Panc1 (cell line): Measurements from ENCODE around the gene CHD6. TPM values are rescaled to one million over a fixed set of nuclear protein-coding genes. Genes with fewer than 3 reads are reported as not detected.

Experiments used
- ATAC-seq: fragments of 200-7000 bp; cut with Tn5 transposase; 2 replicates; pipeline ENCODE4 v1.9.1; 2020; ENCODE audit warnings: mild to moderate bottlenecking, moderate library complexity
- BruUV-seq: library from RNA; stranded (reverse); fragments of 400-500 nt; replicated peaks from 2 replicates; lab custom pipeline; 2021; lab: Mats Ljungman, UMichigan
- CTCF ChIA-PET: fragments of 300-600 bp; sonication (Branson Sonifier 250); formaldehyde crosslinking; loops from one replicate; lab custom pipeline; 2022; ENCODE audit warnings: antibody characterized with exemption; lab: Charles Lee
- POLR2A ChIA-PET: fragments of 300-600 bp; sonication (Branson Sonifier 250); formaldehyde crosslinking; loops from one replicate; lab custom pipeline; 2022; ENCODE audit warnings: antibody characterized with exemption; lab: Charles Lee
- DNase-seq: peaks from one replicate; pipeline ENCODE4 v3.0.0-alpha.2; 2010; ENCODE audit warnings: low read depth, low spot score
- H3K27ac ChIP-seq: 2 replicates; pipeline ENCODE4 v1.5.1; 2011; ENCODE audit warnings: mild to moderate bottlenecking, low read length, inconsistent platforms
- H3K27me3 ChIP-seq: fragments of 200-500 bp; sonication (Bioruptor generic); 2 replicates; pipeline ENCODE4 v1.6.0; 2014; ENCODE audit warnings: low read length, inconsistent platforms; ENCODE audit not compliant: control insufficient read depth, insufficient read depth
- H3K36me3 ChIP-seq: fragments of 200-500 bp; sonication (Bioruptor generic); 2 replicates; pipeline ENCODE4 v1.5.1; 2014; ENCODE audit warnings: inconsistent platforms, mild to moderate bottlenecking, low read length, moderate library complexity; ENCODE audit not compliant: control insufficient read depth, insufficient read depth
- H3K4me1 ChIP-seq: 2 replicates; pipeline ENCODE4 v1.5.1; 2011; ENCODE audit warnings: inconsistent platforms, mild to moderate bottlenecking, low read length, moderate library complexity; ENCODE audit not compliant: control insufficient read depth, insufficient read depth
- H3K4me3 ChIP-seq, 2 experiments: 2 replicates each; pipeline ENCODE4 v1.5.1; 2011 to 2012; ENCODE audit warnings: low read depth in 2 of 2, low read length in 2 of 2, mild to moderate bottlenecking in 2 of 2, inconsistent platforms in 1 of 2, moderate library complexity in 1 of 2
- H3K9me3 ChIP-seq: fragments of 200-500 bp; sonication (Bioruptor generic); 2 replicates; pipeline ENCODE4 v1.5.1; 2014; ENCODE audit warnings: low read depth, mild to moderate bottlenecking, inconsistent platforms, low read length, moderate library complexity; ENCODE audit not compliant: control insufficient read depth, insufficient read depth
- POLR2AphosphoS5 ChIP-seq: IDR thresholded peaks from 2 replicates; pipeline ENCODE4 v1.6.1; 2012; ENCODE audit warnings: mild to moderate bottlenecking, low read depth, low read length, moderate library complexity
- SIN3A ChIP-seq: IDR thresholded peaks from 2 replicates; pipeline ENCODE4 v1.6.1; 2012; ENCODE audit warnings: low read depth, mild to moderate bottlenecking, low read length, moderate library complexity, borderline replicate concordance; ENCODE audit not compliant: insufficient read depth
- TCF7L2 ChIP-seq: IDR thresholded peaks from 2 replicates; pipeline ENCODE4 v1.6.1; 2011; ENCODE audit warnings: mild to moderate bottlenecking, low read depth, low read length, inconsistent platforms
- in situ Hi-C: cut with HindIII; loops from 2 replicates; pipeline ENCODE4 v1.10.0; 2016; ENCODE audit warnings: low sequenced_read_pairs, low pct_unique_long_range_greater_than_20kb
- intact Hi-C: fragments of 100-400 bp; cut with micrococcal nuclease; formaldehyde crosslinking; loops from one replicate; pipeline ENCODE4 v1.10.0; 2022; ENCODE audit not compliant: unreplicated experiment
- total RNA-seq: library from RNA; stranded (reverse); gene quantifications from one replicate; pipeline ENCODE4 v1.2.1, GENCODE V29; 2021; ENCODE audit not compliant: unreplicated experiment
- TF ChIP-seq, protein P1 (sequence below): fragments of 450-650 bp; IDR thresholded peaks from 2 replicates; pipeline ENCODE4 v1.5.1; 2017; ENCODE audit warnings: mild to moderate bottlenecking
- TF ChIP-seq, protein P2 (sequence below), 2 experiments: IDR thresholded peaks; 2 replicates each; pipeline ENCODE4 v1.6.1; 2011 to 2012; ENCODE audit warnings: low read depth in 2 of 2, control low read depth in 1 of 2, low read length in 1 of 2, mild to moderate bottlenecking in 1 of 2, moderate library complexity in 1 of 2; ENCODE audit not compliant: insufficient read depth in 1 of 2

The CHD6 gene
- total RNA-seq, 1 experiment from 2014 or later = 21.3 TPM

DNA sequence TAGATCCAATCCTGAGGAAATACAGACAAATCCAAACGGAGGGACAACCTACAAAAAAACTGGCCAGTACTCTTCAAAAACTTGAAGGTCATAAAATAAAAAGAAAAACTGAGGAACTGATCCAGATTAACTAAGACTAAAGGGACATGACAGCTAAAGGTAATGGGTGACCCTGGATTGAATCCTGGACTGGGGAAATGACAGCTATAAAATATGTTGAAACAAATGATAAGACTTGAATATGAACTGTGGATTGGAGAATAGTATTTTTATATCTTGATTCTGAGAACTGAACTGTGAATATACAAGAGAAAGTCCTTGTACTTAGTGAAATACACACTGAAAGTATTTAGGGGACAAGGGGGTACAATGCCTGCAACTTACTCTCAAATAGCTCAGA is 154.6 kb downstream of the CHD6 start:
- CTCF ChIA-PET = no interaction called here
- in situ Hi-C loops = no loop called here
- no TSS peak for BruUV-seq

DNA sequence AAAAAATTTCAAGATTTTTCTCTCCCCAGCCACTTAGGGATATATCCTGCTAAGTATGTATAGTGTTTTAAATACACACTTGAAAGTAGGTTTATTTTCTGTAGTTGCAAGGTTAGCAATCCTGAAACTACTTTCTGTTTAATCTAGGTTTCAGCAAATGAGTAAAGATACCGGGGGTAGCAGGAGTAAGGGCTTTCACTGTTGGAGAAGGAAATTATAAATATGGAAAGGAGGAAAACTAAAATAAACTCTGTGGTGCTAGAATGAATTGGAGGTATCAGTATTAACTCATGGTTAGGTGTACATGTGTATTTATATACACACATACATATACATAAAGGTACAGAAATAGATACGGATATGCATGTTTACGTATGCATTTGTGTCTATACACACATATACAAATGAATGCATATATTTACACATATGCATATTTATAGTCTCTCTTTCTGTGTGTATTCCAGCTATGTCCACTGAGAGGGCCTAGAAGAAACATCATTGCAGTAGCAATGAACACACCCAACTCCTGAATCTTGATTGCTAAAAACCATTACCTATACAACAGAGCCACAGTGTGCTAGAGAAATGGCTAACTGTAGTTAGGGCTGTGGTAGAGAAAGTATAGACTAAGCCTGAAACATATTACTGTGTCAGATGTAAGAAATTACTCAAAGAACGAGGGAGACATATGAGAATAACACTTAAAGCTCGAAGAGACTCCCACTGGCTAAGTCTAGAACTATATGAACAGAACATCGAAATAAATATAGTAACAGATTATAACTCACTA is 155.6 kb downstream of the CHD6 start:
- intact Hi-C loops = no loop called here

More for the DNA sequence above, 154.6 kb downstream of the CHD6 start:
- Histone ChIP-seq H3K27me3 (no peaks in the 10 kb centered on the region), H3K4me1 (no peaks in the 10 kb centered on the region), H3K36me3 (no peaks in the 10 kb centered on the region), H3K27ac (no peak overlapping the region), H3K9me3 (peaks cover 7% of the 10 kb centered on the region; the same call in 1 of the 2 replicates), H3K4me3 (no peak overlapping the region)
- TF ChIP-seq, protein P1, sequence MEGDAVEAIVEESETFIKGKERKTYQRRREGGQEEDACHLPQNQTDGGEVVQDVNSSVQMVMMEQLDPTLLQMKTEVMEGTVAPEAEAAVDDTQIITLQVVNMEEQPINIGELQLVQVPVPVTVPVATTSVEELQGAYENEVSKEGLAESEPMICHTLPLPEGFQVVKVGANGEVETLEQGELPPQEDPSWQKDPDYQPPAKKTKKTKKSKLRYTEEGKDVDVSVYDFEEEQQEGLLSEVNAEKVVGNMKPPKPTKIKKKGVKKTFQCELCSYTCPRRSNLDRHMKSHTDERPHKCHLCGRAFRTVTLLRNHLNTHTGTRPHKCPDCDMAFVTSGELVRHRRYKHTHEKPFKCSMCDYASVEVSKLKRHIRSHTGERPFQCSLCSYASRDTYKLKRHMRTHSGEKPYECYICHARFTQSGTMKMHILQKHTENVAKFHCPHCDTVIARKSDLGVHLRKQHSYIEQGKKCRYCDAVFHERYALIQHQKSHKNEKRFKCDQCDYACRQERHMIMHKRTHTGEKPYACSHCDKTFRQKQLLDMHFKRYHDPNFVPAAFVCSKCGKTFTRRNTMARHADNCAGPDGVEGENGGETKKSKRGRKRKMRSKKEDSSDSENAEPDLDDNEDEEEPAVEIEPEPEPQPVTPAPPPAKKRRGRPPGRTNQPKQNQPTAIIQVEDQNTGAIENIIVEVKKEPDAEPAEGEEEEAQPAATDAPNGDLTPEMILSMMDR = no peak
- TF ChIP-seq, protein P2, sequence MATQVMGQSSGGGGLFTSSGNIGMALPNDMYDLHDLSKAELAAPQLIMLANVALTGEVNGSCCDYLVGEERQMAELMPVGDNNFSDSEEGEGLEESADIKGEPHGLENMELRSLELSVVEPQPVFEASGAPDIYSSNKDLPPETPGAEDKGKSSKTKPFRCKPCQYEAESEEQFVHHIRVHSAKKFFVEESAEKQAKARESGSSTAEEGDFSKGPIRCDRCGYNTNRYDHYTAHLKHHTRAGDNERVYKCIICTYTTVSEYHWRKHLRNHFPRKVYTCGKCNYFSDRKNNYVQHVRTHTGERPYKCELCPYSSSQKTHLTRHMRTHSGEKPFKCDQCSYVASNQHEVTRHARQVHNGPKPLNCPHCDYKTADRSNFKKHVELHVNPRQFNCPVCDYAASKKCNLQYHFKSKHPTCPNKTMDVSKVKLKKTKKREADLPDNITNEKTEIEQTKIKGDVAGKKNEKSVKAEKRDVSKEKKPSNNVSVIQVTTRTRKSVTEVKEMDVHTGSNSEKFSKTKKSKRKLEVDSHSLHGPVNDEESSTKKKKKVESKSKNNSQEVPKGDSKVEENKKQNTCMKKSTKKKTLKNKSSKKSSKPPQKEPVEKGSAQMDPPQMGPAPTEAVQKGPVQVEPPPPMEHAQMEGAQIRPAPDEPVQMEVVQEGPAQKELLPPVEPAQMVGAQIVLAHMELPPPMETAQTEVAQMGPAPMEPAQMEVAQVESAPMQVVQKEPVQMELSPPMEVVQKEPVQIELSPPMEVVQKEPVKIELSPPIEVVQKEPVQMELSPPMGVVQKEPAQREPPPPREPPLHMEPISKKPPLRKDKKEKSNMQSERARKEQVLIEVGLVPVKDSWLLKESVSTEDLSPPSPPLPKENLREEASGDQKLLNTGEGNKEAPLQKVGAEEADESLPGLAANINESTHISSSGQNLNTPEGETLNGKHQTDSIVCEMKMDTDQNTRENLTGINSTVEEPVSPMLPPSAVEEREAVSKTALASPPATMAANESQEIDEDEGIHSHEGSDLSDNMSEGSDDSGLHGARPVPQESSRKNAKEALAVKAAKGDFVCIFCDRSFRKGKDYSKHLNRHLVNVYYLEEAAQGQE (IDR thresholded peaks at IDR 0.05; ENCODE audit: insufficient read depth in 1 of 2, low read depth in 2 of 2, low read length in 1 of 2) = no peak
- TF ChIP-seq TCF7L2 (no peak), POLR2AphosphoS5 (no peak), SIN3A (no peak)
- ATAC-seq (no peak), DNase-seq (no peak)
- POLR2A ChIA-PET = no interaction called here
- intact Hi-C loops = no loop called here

More for the DNA sequence above, 155.6 kb downstream of the CHD6 start:
- in situ Hi-C loops = no loop called here
- no TSS peak for BruUV-seq
- H3K27ac ChIP-seq = no peak overlapping the region
- no peaks in the 10 kb centered on the region for H3K4me1 ChIP-seq
- H3K36me3 ChIP-seq = no peaks in the 10 kb centered on the region
- ChIA-PET POLR2A (no interaction called here), CTCF (no interaction called here)
- H3K4me3 ChIP-seq = no peak overlapping the region
- TF ChIP-seq TCF7L2 = no peak
- no peak for TF ChIP-seq POLR2AphosphoS5
- TF ChIP-seq, protein P1 = no peak
- TF ChIP-seq, protein P2 (IDR thresholded peaks at IDR 0.05; ENCODE audit: insufficient read depth in 1 of 2, low read depth in 2 of 2, low read length in 1 of 2) = no peak
- peaks cover 7% of the 10 kb centered on the region; the same call in 1 of the 2 replicates for H3K9me3 ChIP-seq
- no peak for DNase-seq
- H3K27me3 ChIP-seq = no peaks in the 10 kb centered on the region
- no peak for ATAC-seq
